Right atrium auricular region (tissue), 2 donors: ENCODE measurements around the gene SLC39A11. TPM values are rescaled to one million over a fixed set of nuclear protein-coding genes. Genes with fewer than 3 reads are reported as not detected.
"Not testable (repeated sequence)": the region's sequence is repeated elsewhere in the genome, so short reads cannot be mapped to it uniquely, and the experiment has no call there.

ENCODE experiments used
- DNase-seq: peaks from one replicate; pipeline ENCODE4 v3.0.0-alpha.2; 2019; ENCODE audit warnings: low spot score
- H3K27ac ChIP-seq, 2 donors: fragments of 200-600 bp; sonication (generic); 1 replicate in 1 of 2; 2 replicates in 1 of 2; pipeline ENCODE4 v1.5.1; 2016 to 2019
- H3K27me3 ChIP-seq, 2 donors: fragments of 200-600 bp; sonication (generic); one replicate each; pipeline versions ENCODE4 v1.5.1 to v1.6.0; 2017 to 2019
- H3K36me3 ChIP-seq: fragments of 200-600 bp; sonication (generic); one replicate; pipeline ENCODE4 v1.5.1; 2016
- H3K4me1 ChIP-seq, 2 donors: fragments of 200-600 bp; sonication (generic); one replicate each; pipeline versions ENCODE4 v1.5.1 to v1.6.0; 2017 to 2019
- H3K4me3 ChIP-seq, 2 donors: fragments of 200-600 bp; sonication (generic); 1 replicate in 1 of 2; 2 replicates in 1 of 2; pipeline ENCODE4 v1.5.1; 2017 to 2019; ENCODE audit warnings: mild to moderate bottlenecking in 1 of 2, moderate library complexity in 1 of 2
- H3K9me3 ChIP-seq, 2 donors: fragments of 200-600 bp; sonication (generic); one replicate each; pipeline ENCODE4 v1.5.1; 2019
- CTCF ChIP-seq, 2 donors: fragments of 200-600 bp; sonication (generic); IDR thresholded peaks; one replicate each; pipeline ENCODE4 v1.5.1; 2019; ENCODE audit warnings: antibody characterized with exemption in 2 of 2
- total RNA-seq, 2 donors: library from RNA; depleted of rRNA; stranded (reverse); fragments of >200 nt; gene quantifications; one replicate each; pipeline ENCODE4 v1.1.0, GENCODE V29; 2016

The SLC39A11 gene
- total RNA-seq, 2 donors from 2014 or later: 7.4 to 15.5 TPM

GRCh38 chr17:72643575-72644216 is 448.8 kb downstream of the SLC39A11 start:
- Histone ChIP-seq H3K9me3 (no peaks in the 10 kb centered on the region), H3K27me3 (no peaks in the 10 kb centered on the region), H3K27ac (no peak overlapping the region), H3K36me3 (no peaks in the 10 kb centered on the region), H3K4me3 (no peak overlapping the region), H3K4me1 (no peaks in the 10 kb centered on the region)
- no peak for TF ChIP-seq CTCF (IDR thresholded peaks at IDR 0.05)
- DNase-seq: no peak

GRCh38 chr17:72642720-72643119 is 449.8 kb downstream of the SLC39A11 start:
- no peak overlapping the region for H3K4me3 ChIP-seq
- no peak for DNase-seq
- no peaks in the 10 kb centered on the region for H3K4me1 ChIP-seq
- no peaks in the 10 kb centered on the region for H3K9me3 ChIP-seq
- H3K27me3 ChIP-seq: no peaks in the 10 kb centered on the region
- no peak for TF ChIP-seq CTCF (IDR thresholded peaks at IDR 0.05)
- H3K27ac ChIP-seq: no peak overlapping the region
- H3K36me3 ChIP-seq: no peaks in the 10 kb centered on the region

GRCh38 chr17:72640415-72641165 is 451.9 kb downstream of the SLC39A11 start:
- Histone ChIP-seq H3K27me3 (no peaks in the 10 kb centered on the region), H3K4me1 (no peaks in the 10 kb centered on the region), H3K36me3 (no peaks in the 10 kb centered on the region), H3K27ac (no peak overlapping the region), H3K4me3 (no peak overlapping the region), H3K9me3 (no peaks in the 10 kb centered on the region)
- TF ChIP-seq CTCF (IDR thresholded peaks at IDR 0.05): no peak
- no peak for DNase-seq

- TF ChIP-seq CTCF (IDR thresholded peaks at IDR 0.05): no peak
Observed at GRCh38 chr17:72639711-72640110, 452.8 kb downstream of the SLC39A11 start.

GRCh38 chr17:72638932-72639331 is 453.6 kb downstream of the SLC39A11 start:
- not testable (repeated sequence) for DNase-seq, H3K4me1 ChIP-seq, H3K27me3 ChIP-seq, H3K27ac ChIP-seq, H3K9me3 ChIP-seq, H3K36me3 ChIP-seq, H3K4me3 ChIP-seq

More at GRCh38 chr17:72639711-72640110, 452.8 kb downstream of the SLC39A11 start:
- DNase-seq: no peak
- H3K9me3 ChIP-seq: no peaks in the 10 kb centered on the region
- H3K36me3 ChIP-seq: no peaks in the 10 kb centered on the region
- no peak overlapping the region for H3K4me3 ChIP-seq
- no peaks in the 10 kb centered on the region for H3K4me1 ChIP-seq
- no peaks in the 10 kb centered on the region for H3K27me3 ChIP-seq
- H3K27ac ChIP-seq: no peak overlapping the region

- Histone ChIP-seq H3K36me3 (no peaks in the 10 kb centered on the region), H3K9me3 (no peaks in the 10 kb centered on the region), H3K27ac (no peak overlapping the region), H3K27me3 (no peaks in the 10 kb centered on the region), H3K4me1 (no peaks in the 10 kb centered on the region), H3K4me3 (no peak overlapping the region)
- no peak for TF ChIP-seq CTCF (IDR thresholded peaks at IDR 0.05)
- DNase-seq: no peak
Observed at GRCh38 chr17:72635034-72635635, 457.4 kb downstream of the SLC39A11 start.
